GM18508 (cell line): Measurements from ENCODE around the gene FAM234B.
"Not testable (repeated sequence)": the region's sequence is repeated elsewhere in the genome, so short reads cannot be mapped to it uniquely, and the experiment has no call there.

Experiments
- ATAC-seq: cut with Tn5 transposase; IDR thresholded peaks from one replicate; pipeline ENCODE4 v1.9.1; 2021; ENCODE audit warnings: moderate number of reproducible peaks; ENCODE audit not compliant: insufficient read depth, unreplicated experiment

Gene FAM234B

DNA sequence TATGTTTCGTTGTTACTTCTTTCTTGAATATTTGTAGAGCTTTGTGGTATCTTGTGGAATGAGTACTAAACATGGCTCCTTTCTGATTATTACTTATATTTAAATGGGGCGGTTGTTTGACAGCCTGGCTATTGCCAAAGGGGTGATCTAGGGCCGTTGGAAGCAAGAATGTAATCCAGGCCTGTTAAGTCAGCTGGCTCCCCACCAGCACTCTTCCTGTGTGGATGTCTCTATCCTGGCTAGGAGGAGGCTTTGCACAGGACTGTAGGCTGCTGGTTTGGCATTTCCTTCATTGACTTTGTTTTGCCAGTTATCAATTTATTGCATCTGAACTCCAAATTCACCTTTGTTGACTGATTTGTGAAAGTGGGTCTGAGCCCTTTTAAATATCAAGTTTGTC, 5.6 kb downstream of the FAM234B start:
- no peak for ATAC-seq

DNA sequence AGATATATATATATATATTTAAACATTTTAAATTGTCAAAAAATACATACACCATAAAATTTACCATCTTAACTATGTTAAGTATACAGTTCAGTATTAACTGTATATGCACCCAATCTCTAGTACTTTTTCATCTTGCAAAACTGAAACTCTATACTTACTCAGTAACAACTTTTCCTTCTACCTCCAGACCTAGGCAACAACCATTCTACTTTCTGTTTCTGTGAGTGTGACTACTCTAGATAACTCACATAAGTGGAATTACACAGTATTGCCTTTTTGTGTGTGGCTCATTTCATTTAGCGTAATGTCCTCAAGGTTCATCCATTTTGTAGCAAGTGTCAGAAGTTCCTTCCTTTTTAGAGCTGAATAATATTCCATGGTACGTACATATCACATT, 8.2 kb downstream of the FAM234B start:
- ATAC-seq, result no peak

DNA sequence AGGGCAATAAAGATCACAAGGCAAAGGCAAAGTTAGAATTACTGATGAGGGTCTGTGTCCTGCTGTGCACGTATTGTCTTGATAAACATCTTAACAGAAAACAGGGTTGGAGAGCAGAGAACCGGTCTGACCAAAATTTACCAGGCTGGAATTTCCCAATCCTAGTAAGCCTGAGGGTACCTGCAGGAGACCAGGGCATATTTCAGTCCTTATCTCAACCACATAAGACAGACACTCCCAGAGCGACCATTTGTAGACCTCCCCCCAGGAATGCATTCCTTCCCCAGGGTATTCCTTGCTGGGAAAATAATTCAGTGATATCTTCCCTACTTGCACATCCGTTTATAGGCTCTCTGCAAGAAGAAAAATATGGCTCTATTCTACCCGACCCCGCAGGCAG, 9.4 kb downstream of the FAM234B start:
- not testable (repeated sequence) for ATAC-seq

DNA sequence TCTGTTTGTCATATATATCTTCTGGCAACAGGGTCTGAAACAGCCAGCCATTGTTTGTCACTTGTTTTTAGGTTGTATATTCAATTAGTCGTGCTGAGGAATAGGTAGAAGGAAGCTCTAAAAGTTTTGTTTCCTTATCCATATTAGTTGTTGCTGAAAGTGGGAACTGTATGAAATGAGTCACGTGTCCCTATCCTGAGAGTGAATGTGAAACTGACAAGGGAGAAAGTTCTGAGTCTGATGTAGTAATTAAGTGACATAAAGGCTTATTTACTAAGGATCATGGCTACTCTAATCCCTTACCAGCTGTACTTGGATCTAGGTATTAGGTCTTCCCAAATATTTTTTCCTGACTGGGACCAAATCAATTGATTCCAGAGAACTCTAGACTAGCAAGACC, 16.4 kb downstream of the FAM234B start:
- ATAC-seq, result no peak

DNA sequence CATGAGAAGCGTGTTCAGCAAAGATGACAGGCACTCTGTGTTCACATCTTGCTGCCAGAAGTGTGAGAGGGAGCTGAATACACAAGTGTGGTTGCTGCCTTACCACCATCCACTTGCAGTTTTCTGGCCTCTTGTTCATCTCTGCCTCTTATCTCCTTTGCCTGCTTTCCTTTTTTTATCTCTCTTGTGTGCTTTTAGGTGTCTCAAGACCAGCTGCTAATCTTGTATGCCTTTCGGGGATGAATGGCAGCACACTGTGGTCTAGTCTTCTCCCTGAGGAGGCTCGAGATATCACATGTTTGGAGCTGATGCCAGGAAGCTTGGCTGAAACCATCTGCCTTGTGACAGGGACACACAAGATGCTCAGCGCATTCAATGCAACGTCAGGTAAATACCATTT, 17.2 kb downstream of the FAM234B start:
- ATAC-seq, result no peak

DNA sequence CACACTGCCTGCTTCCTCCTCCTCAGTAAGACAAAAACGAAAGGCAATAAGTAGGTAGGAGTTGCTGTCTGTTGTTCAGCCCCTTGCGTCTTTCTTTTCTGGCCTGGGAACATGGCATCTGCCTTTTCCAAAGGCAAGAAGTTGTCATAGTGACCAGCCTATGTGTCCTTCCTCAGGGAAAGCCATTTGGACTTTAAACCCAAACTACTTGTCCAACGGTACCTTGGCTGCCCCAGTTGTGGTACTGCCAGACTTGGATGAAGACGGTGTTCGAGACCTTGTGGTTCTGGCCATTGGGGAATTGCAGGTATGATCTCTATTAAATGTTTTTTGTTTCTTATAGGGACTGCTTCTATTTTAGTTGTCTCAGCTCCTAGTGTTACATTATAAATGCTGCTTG, 18.5 kb downstream of the FAM234B start:
- ATAC-seq, result no peak

DNA sequence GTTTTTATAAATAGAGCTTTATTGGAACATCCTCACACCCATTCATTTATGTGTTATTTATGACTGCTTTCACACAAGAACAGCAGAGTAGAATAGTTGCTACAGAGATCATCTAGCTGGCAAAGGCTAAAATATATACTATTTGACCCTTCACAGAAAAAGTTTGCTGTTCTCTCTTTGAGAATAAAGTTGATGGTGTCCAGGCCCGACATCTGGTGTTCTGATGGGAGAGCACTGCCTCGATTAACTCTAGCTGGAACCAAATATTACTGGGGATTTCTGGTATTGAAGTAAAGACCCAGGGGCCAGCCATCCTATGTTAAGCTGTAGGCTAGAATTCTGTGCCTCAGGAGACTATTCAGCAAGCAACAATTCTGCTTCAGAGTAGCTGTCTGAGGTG, 21.8 kb downstream of the FAM234B start:
- no peak for ATAC-seq

DNA sequence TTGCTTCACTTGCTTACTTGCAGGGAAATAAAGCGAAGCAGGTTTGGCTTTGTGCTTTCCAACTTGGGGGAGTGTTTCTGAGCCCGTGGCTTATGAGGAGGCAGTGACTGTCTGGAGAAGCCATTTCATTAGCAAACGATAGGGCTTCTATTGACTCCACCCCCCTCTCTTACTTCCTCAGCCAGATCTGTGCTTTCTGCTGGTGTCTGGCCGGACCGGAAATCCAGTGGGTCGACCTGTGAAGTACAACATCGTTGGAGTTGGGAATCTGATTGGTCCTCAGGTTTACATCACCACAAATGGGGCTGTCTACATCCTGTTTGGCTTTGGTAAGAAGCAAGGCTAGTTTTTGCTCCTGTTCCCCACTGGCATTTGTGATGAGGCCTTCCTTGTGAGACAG, 22.3 kb downstream of the FAM234B start:
- no peak for ATAC-seq

DNA sequence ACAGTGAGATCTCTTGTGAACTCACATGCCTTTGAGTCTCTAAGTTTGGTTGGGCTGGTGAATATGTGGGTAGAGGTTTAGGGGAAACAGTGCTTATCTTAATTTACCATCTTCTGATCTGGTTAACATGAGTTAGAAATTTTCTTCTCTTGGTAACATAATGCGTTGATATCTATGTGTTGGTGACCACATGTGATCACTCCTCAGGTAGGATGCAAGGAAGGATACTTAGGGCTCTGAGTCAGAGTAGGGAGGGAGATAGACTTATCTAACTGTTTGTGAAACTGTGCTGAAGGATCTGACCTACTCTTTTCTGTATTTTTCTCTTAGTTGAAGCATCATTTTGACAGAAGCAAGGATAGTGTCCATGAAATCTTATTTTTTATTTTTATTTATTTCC, 23.1 kb downstream of the FAM234B start:
- no peak for ATAC-seq

DNA sequence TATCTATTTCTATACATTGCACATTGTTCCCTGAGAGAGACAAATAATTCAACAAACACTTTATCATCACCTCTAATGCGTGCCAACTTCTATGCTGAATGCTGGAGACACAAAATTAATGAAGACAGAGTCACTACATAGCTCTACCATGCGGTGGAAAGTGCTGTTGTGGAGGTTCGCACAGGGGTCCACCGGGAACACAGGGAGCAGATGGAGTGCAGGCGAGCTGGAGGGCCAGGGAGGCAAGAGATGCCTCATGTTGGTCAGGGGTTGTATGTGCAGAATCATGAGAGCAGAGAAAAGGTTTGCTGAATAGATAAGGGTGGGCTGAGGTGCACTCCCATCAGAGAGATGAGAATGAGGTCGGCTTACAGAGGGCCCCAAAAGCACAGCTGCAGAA, 25.2 kb downstream of the FAM234B start:
- ATAC-seq, result no peak

DNA sequence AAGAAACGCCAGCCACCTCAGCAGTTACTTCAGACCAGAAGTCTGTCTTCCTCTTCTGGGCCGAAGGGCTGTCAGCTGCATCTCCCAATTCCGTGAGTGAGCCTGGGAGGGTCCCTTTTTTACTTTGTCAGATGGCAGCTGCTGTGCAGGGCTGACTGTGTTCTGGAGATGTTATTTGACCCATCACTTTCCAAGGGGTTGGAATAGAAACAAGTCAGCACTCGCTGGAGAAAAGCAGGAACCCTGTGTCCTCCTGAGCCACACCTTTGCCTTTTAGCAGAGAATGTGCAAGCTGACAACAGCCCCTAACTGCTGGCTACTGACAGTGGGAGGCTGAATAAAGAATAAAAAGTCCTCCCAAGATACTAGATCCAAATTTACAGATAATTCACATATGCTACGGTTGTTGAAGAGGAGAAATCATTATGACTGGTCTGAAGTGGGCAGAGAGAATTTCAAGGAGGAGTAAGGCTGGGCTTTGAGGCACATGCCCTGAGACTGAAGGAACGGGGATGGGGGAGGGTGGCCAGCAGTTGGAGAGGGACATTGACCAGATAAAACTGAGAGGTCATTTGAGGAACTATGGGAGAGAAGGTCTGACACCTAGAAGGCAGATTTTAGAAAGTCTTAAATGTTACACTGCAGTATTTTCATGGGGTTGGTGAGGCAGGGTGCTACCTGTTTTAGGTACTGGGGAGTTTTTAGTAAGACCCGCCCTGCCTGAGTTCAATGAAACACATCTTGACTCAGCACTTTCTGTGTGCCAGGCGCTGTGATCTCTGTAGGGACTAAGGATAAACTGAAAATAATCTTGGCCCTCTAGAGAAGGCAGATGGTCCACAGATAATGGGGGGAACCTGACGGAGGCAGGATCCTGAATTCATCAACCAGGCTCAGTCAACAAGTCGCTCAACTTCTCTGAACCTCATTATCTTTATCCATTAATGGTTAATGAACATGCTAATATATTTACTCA, 27.4 kb downstream of the FAM234B start:
- no peak for ATAC-seq

DNA sequence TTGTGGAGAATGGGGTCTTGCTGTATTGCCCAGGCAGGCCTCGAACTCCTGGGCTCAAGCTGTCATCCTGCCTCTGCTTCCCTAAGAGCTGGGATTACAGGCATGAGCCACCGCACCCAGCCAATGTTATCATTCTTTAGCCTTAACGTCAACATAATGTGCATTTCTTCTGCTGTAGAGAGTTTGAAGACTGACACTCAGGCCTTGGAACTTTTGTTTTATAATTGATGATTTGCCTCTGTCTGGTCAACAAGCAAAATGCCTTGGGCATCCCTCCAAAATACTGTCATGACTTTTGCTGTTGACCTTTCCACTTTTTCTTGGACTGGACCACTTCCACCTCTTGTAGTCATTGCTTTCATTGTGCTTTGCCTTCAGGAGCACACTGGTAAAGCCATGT, 29.0 kb downstream of the FAM234B start:
- no peak for ATAC-seq

DNA sequence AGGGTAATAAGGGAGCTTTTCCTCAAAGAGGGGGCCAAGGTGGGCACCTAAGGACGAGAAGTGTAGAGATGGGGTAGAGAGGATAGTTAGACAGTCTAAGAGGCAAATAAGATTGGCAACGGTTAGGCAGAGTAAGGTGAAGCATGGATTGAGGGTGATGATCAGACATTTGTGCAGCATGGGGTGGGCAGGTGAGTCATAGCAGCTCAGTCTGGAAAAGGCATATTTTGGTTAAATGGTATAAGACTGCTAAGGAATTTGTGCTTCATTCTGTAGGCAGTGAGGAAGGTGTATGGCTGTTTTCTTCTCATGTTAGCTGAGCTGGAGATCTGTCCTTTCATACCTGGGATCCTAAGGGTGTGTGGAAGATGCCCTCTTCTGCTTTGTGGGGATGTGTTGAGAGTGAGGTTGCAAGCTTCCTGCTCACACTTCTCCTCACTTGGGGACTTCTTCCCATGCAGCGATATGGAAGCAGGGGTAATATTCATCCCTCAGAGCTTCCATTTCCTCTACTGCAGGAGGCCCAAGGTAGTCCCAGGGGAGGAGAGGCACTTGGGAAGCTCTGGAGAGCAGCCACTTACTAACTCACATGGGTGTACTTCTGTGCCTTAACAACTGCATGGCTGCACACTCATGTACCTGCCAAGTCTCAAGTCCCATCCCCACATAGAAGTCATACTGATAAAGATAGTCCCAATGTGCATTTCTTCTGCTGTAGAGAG, 30.4 kb downstream of the FAM234B start:
- no peak for ATAC-seq

DNA sequence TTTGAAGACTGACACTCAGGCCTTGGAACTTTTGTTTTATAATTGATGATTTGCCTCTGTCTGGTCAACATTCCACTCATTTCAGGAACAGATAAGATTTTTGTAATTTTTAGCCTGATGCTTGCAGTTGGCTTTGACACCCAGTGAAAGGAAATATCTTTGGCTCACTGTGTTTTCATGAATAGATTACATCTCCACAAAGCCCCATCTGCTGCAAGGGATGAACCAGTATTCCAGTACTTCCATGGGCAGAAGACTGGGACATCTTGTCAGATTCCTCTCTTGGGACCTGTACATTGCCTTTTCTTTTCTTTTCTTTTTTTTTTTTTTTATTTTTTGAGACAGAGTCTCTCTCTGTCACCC, 30.9 kb downstream of the FAM234B start:
- ATAC-seq, result no peak

DNA sequence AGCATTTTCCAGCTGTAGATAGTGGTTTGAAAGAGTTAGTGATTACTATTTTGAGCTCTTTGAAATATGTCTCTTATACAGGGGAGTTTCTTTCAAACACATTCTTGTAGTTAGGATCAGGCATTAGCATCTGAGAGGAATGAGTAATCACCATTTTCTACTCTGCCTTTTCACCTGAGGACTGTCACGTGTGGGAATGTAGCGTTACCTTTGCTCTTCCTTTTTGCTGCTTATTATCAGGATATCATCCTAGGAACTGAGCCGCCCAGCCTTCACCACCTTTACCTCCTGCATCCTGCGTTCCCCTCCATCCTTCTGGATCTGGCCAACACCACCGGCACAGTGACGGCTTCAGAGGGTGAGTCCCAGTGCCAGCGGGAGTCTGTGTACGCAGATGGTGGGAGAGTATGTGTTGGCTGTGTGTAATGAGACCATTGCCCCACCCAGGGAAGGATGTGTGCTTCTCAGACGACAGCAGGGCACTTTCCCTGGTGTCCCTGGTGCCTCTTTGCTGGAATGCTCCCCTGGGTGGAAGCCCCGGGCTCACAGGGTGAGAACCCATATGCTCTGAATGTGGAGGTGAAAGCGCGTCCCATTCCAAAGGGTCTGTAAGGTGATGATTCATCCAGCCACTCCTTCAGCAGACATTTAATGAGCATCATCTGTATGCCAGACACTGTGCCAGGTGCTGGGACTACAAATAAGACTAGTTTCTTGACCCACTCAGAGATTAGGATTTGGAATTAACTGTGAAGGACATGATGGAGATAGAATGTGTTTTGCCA, 31.8 kb downstream of the FAM234B start:
- no peak for ATAC-seq

DNA sequence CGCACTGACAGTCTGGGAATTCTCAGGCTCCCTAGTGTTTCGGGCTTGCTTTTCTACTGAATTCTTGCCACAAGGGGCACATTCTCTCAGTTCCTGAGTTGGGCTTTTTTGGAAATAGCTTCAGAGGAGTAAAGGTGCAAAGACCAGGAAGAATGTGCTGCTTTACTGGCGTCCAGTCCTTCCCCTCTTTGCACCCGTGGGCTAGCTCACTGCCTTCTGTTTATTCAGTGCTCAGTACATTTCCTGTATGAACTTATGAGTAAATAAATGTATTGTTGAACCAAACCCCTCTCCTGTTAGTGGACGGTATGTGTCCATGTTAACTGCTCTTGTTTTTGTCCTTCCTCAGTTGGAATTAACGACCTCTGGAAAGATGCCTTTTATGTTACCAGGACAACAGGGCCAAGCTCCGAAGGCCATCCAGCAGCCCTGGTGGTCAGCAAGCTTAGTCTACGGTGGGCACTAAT, 35.3 kb downstream of the FAM234B start:
- no peak for ATAC-seq

DNA sequence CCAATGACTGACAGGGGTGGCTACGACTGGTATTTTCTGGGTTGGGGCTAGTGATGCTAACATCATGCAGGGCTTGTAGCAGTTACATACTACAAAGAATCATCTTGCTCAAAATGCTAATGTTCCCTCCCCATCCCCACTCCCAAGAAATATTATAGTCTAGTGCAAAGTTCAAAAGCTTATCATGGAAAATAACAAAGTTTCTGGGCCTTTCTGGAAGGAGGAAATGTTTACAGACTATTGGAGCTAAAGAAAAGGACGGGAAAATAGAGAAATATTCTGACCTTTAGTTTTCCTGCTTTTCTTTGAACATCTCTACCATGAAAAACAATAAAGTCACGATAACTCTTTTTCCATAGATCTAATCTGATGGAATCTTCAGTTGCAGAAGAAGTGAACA, 36.1 kb downstream of the FAM234B start:
- ATAC-seq, result no peak

DNA sequence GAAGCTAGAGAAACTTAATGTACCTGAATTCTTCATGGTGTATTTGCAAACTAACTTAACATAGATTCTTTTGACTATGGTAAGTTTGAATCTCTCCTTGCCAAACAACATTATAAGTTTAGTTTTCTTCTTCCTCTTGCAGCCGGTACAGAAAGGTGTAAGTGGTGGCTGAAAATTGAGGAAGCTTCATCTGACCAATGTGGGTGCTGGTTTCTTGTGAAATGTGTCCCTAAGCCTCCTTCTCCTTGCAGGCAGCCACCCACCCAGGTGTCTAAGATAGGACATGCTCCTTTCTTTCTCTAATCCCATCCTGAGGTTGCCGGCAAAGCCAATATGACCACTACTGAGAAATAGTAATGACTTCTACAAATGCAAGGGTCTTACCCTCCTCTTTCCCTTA, 38.7 kb downstream of the FAM234B start:
- ATAC-seq, result no peak

DNA sequence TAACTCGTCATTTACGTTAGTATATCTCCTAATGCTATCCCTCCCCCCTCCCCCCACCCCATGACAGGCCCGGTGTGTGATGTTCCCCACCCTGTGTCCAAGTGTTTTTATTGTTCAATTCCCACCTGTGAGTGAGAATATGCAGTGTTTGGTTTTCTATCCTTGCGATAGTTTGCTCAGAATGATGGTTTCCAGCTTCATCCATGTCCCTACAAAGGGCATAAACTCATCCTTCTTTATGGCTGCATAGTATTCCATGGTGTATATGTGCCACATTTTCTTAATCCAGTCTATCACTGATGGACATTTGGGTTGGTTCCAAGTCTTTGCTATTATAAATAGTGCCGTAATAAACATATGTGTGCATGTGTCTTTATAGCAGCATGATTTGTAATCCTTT, 39.5 kb downstream of the FAM234B start:
- ATAC-seq, result not testable (repeated sequence)

DNA sequence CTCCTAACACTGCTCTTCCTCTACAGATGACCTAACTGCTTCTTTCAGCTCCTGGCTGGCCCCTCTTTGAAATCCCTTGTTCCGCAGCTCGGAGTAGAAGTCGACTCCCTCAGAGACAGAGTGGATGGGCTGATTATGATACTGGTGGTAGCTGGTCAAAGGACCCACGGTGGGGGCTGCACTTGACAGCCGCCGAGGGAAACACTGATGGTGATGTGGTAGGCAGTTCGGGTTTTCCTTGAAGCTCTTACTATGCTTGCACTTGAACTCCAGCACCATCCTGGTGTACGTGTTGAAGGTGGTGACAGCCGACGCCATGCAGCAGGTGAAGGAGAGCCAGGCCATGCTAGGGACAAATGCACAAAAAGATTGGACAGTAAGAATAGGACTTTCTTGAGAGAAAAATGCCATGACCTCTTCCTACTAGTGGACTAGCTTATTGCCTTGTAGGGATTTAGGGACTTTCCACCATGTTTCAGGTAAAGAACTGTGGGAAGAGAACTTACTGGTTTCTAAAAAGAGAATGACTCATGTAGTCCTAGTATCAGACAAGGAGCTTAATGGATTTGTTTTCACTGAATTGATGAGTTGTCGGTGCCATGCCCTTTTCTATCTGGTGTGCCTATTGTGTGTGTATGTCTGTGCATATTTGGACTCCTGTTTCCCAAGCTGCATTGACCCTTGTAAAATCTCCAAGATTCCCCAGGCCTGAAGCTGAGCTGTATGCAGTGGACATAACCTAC, 40.9 kb downstream of the FAM234B start:
- ATAC-seq, result no peak
